ENCODE measurements around the gene MTOR. TPM values are rescaled to one million over a fixed set of nuclear protein-coding genes. Genes with fewer than 3 reads are reported as not detected.
A peak's percentile ranks its signal among the peaks of the same experiment; 100 is the strongest.

MTOR gene
- polyA plus RNA-seq, 3 donors, result 2.0 to 29.4 (median 3.3) TPM

GRCh38 chr1:11253226-11253625 is 9.1 kb downstream of the MTOR start:
- Mint-ChIP-seq H3K27ac (peak overlapping the region in 1 of 7 donors; percentile 25), H3K4me3 (no peak overlapping the region), H3K9me3 (peaks cover 0 to 3% (median 0%) of the 10 kb centered on the region in 7 donors), H3K4me1 (no peaks in the 10 kb centered on the region), H3K27me3 (ENCODE audit: low read depth in 3 of 3) (peaks cover 0 to 2% (median 0%) of the 10 kb centered on the region in 3 donors), H3K36me3 (peaks cover 69 to 86% of the 10 kb centered on the region in 2 donors)
- Histone ChIP-seq H3K36me3 (replicated peaks in 1 of 2; ENCODE audit: control insufficient read depth in 1 of 2, insufficient read depth in 2 of 2, low read length in 2 of 2) (peaks cover 72 to 86% of the 10 kb centered on the region in 2 donors), H2AFZ (ENCODE audit: insufficient read depth, low read depth, low read length, poor library complexity, severe bottlenecking) (no peak overlapping the region), H3K79me2 (ENCODE audit: insufficient read depth, low read length) (no peaks in the 10 kb centered on the region), H3K9ac (ENCODE audit: insufficient read depth, low read length, poor library complexity, severe bottlenecking) (no peak overlapping the region), H3K4me3 (replicated peaks in 1 of 3; ENCODE audit: low read depth in 2 of 3, low read length in 3 of 3) (no peak overlapping the region), H3K27ac (ENCODE audit: low read depth in 1 of 2, low read length in 2 of 2) (no peak overlapping the region), H3K4me2 (replicated peaks; ENCODE audit: extremely low read depth, low read length, poor library complexity, severe bottlenecking) (no peak overlapping the region), H3K27me3 (ENCODE audit: control insufficient read depth in 2 of 2, insufficient read depth in 2 of 2, low read length in 2 of 2) (no peaks in the 10 kb centered on the region), H3K4me1 (ENCODE audit: control insufficient read depth in 1 of 2, insufficient read depth in 2 of 2, low read length in 2 of 2) (no peaks in the 10 kb centered on the region), H4K20me1 (ENCODE audit: insufficient read depth, low read length) (no peaks in the 10 kb centered on the region), H3K9me3 (replicated peaks in 1 of 2; ENCODE audit: control insufficient read depth in 1 of 2, insufficient read depth in 1 of 2, low read length in 2 of 2) (no peaks in the 10 kb centered on the region)
- DNase-seq, result no peak
- WGBS (ENCODE audit: insufficient coverage), result 88% methylated on average over 8 of the region's 8 CpGs
- no peak for TF ChIP-seq CTCF (IDR thresholded peaks at IDR 0.05)
- intact Hi-C loops (cut with micrococcal nuclease), result loop anchor here in 1 of 2 donors (10.0 kb wide), 1 partner anchor 148 kb away; no protein-coding TSS in a partner anchor

GRCh38 chr1:11252538-11252937 is 9.8 kb downstream of the MTOR start:
- Mint-ChIP-seq H3K4me3 (no peak overlapping the region), H3K9me3 (peaks cover 0 to 3% (median 0%) of the 10 kb centered on the region in 7 donors), H3K27me3 (ENCODE audit: low read depth in 3 of 3) (peaks cover 0 to 2% (median 0%) of the 10 kb centered on the region in 3 donors), H3K4me1 (no peaks in the 10 kb centered on the region), H3K36me3 (peaks cover 68 to 86% of the 10 kb centered on the region in 2 donors), H3K27ac (no peak overlapping the region)
- H3K4me2 ChIP-seq (replicated peaks; ENCODE audit: extremely low read depth, low read length, poor library complexity, severe bottlenecking), result no peak overlapping the region
- no peak for DNase-seq
- intact Hi-C loops (cut with micrococcal nuclease), result loop anchor here in 1 of 2 donors (10.0 kb wide), 1 partner anchor 148 kb away; no protein-coding TSS in a partner anchor
- no peak for TF ChIP-seq CTCF (IDR thresholded peaks at IDR 0.05)
- H3K4me1 ChIP-seq (ENCODE audit: control insufficient read depth in 1 of 2, insufficient read depth in 2 of 2, low read length in 2 of 2), result no peaks in the 10 kb centered on the region
- no peak overlapping the region for H3K27ac ChIP-seq (ENCODE audit: low read depth in 1 of 2, low read length in 2 of 2)
- H3K79me2 ChIP-seq (ENCODE audit: insufficient read depth, low read length), result no peaks in the 10 kb centered on the region
- H3K9me3 ChIP-seq (replicated peaks in 1 of 2; ENCODE audit: control insufficient read depth in 1 of 2, insufficient read depth in 1 of 2, low read length in 2 of 2), result no peaks in the 10 kb centered on the region
- WGBS (ENCODE audit: insufficient coverage), result 98% methylated on average over 8 of the region's 8 CpGs
- no peak overlapping the region for H2AFZ ChIP-seq (ENCODE audit: insufficient read depth, low read depth, low read length, poor library complexity, severe bottlenecking)
- no peaks in the 10 kb centered on the region for H4K20me1 ChIP-seq (ENCODE audit: insufficient read depth, low read length)
- no peak overlapping the region for H3K4me3 ChIP-seq (replicated peaks in 1 of 3; ENCODE audit: low read depth in 2 of 3, low read length in 3 of 3)
- no peaks in the 10 kb centered on the region for H3K27me3 ChIP-seq (ENCODE audit: control insufficient read depth in 2 of 2, insufficient read depth in 2 of 2, low read length in 2 of 2)
- no peak overlapping the region for H3K9ac ChIP-seq (ENCODE audit: insufficient read depth, low read length, poor library complexity, severe bottlenecking)
- H3K36me3 ChIP-seq (replicated peaks in 1 of 2; ENCODE audit: control insufficient read depth in 1 of 2, insufficient read depth in 2 of 2, low read length in 2 of 2), result peaks cover 74 to 86% of the 10 kb centered on the region in 2 donors
